Ishikawa (cell line): ENCODE results near the gene CLRN3.

Experiments used
- EP300 ChIP-seq: IDR thresholded peaks from 2 replicates; pipeline ENCODE4 v1.6.1; 2012; ENCODE audit warnings: borderline replicate concordance
- FOXM1 ChIP-seq: IDR thresholded peaks from 2 replicates; pipeline ENCODE4 v1.6.1; 2012; ENCODE audit warnings: low read depth, borderline replicate concordance
- RAD21 ChIP-seq: IDR thresholded peaks from 2 replicates; pipeline ENCODE4 v1.6.1; 2012; ENCODE audit warnings: low read depth
- TCF12 ChIP-seq: IDR thresholded peaks from 2 replicates; pipeline ENCODE4 v1.6.1; 2012; ENCODE audit warnings: low read depth
- USF1 ChIP-seq: IDR thresholded peaks from 2 replicates; pipeline ENCODE4 v1.6.1; 2012

GRCh38 chr10:127849224-127849623 lies 43.5 kb downstream of the CLRN3 start:
- no peak for TF ChIP-seq USF1
- TF ChIP-seq FOXM1 = no peak
- no peak for TF ChIP-seq EP300
- TF ChIP-seq RAD21 = no peak
- TF ChIP-seq TCF12 = no peak
